Neural cell (in vitro differentiated cells): Measurements from ENCODE around the gene RAB3A. TPM values are rescaled to one million over a fixed set of nuclear protein-coding genes. Genes with fewer than 3 reads are reported as not detected.

Source experiments
- H2AFZ ChIP-seq: fragments of 200-600, 300-800 bp; sonication (generic), shearing (Covaris generic); 2 replicates; pipeline ENCODE4 v1.6.0; 2014; ENCODE audit warnings: low read depth, mild to moderate bottlenecking, antibody characterized with exemption, low read length, moderate library complexity
- H3F3A ChIP-seq: fragments of 200-600 bp; shearing (Covaris generic); 2 replicates; pipeline ENCODE4 v1.6.1; 2016; ENCODE audit warnings: mild to moderate bottlenecking, moderate library complexity, mixed read lengths, antibody characterized with exemption, low read length; ENCODE audit not compliant: insufficient read depth, poor library complexity, severe bottlenecking
- H3K27ac ChIP-seq: fragments of 200-600, 300-800 bp; sonication (generic), shearing (Covaris generic); 2 replicates; pipeline ENCODE4 v1.5.1; 2014; ENCODE audit warnings: mild to moderate bottlenecking, low read length, moderate library complexity
- H3K27me3 ChIP-seq: fragments of 300-800, 200-600 bp; sonication (generic), shearing (Covaris generic); 2 replicates; pipeline ENCODE4 v1.6.0; 2014; ENCODE audit warnings: mild to moderate bottlenecking, low read depth, low read length, moderate library complexity; ENCODE audit not compliant: insufficient read depth
- H3K36me3 ChIP-seq: fragments of 300-800, 200-600 bp; sonication (generic), shearing (Covaris generic); 2 replicates; pipeline ENCODE4 v1.5.1; 2014; ENCODE audit warnings: mild to moderate bottlenecking, antibody characterized with exemption, low read length, moderate library complexity; ENCODE audit not compliant: insufficient read depth
- H3K4me2 ChIP-seq: fragments of 300-800, 200-600 bp; sonication (generic), shearing (Covaris generic); 2 replicates; pipeline ENCODE4 v1.6.0; 2014; ENCODE audit warnings: mild to moderate bottlenecking, low read length
- H3K4me3 ChIP-seq: fragments of 300-800, 200-600 bp; sonication (generic), shearing (Covaris generic); 2 replicates; pipeline ENCODE4 v1.5.1; 2014; ENCODE audit warnings: mild to moderate bottlenecking, low read length, moderate library complexity
- H3K79me2 ChIP-seq: fragments of 200-600 bp; shearing (Covaris generic); replicated peaks from 2 replicates; pipeline ENCODE4 v1.6.0; 2014; ENCODE audit warnings: mild to moderate bottlenecking, low read length, moderate library complexity; ENCODE audit not compliant: insufficient read depth
- H3K9ac ChIP-seq: fragments of 300-800, 200-600 bp; sonication (generic), shearing (Covaris generic); 2 replicates; pipeline ENCODE4 v1.6.1; 2016; ENCODE audit warnings: mild to moderate bottlenecking, low read length, mixed read lengths
- H3K9me2 ChIP-seq: fragments of 200-600 bp; shearing (Covaris generic); 2 replicates; pipeline ENCODE4 v1.6.1; 2016; ENCODE audit warnings: mild to moderate bottlenecking, low read length, mixed read lengths; ENCODE audit not compliant: insufficient read depth
- H3K9me3 ChIP-seq: fragments of 200-600, 300-800 bp; sonication (generic), shearing (Covaris generic); 2 replicates; pipeline ENCODE4 v1.6.1; 2016; ENCODE audit warnings: mild to moderate bottlenecking, mixed run types, low read length, moderate library complexity, mixed read lengths
- H4K20me1 ChIP-seq: fragments of 200-600 bp; shearing (Covaris generic); 2 replicates; pipeline ENCODE4 v1.6.1; 2016; ENCODE audit warnings: mild to moderate bottlenecking, mixed run types; ENCODE audit not compliant: insufficient read depth
- EP300 ChIP-seq: fragments of 450-650 bp; conservative IDR thresholded peaks from 2 replicates; pipeline ENCODE4 v1.6.1; 2014; ENCODE audit warnings: antibody characterized with exemption, mild to moderate bottlenecking, moderate library complexity; ENCODE audit not compliant: poor library complexity, severe bottlenecking
- EZH2 ChIP-seq: fragments of 200-600, 300-800 bp; shearing (Covaris generic), sonication (generic); IDR thresholded peaks from 2 replicates; pipeline ENCODE4 v1.6.1; 2014; ENCODE audit warnings: antibody characterized with exemption, low read length, borderline replicate concordance, mild to moderate bottlenecking; ENCODE audit not compliant: insufficient read depth, poor library complexity, severe bottlenecking
- MXI1 ChIP-seq: fragments of 450-650 bp; conservative IDR thresholded peaks from 2 replicates; pipeline ENCODE4 v1.6.1; 2014; ENCODE audit warnings: antibody characterized with exemption, mild to moderate bottlenecking; ENCODE audit not compliant: poor library complexity, severe bottlenecking
- POLR2AphosphoS5 ChIP-seq: IDR thresholded peaks from 2 replicates; pipeline ENCODE4 v1.6.1; 2012
- RAD21 ChIP-seq: fragments of 450-650 bp; conservative IDR thresholded peaks from 2 replicates; pipeline ENCODE4 v1.6.1; 2014; ENCODE audit warnings: antibody characterized with exemption, mild to moderate bottlenecking, moderate library complexity
- SMC3 ChIP-seq: fragments of 450-650 bp; conservative IDR thresholded peaks from 2 replicates; pipeline ENCODE4 v1.6.1; 2014; ENCODE audit warnings: antibody characterized with exemption, mild to moderate bottlenecking, moderate library complexity; ENCODE audit not compliant: poor library complexity
- TAF1 ChIP-seq: IDR thresholded peaks from 2 replicates; pipeline ENCODE4 v1.6.1; 2012; ENCODE audit warnings: low read depth
- polyA plus RNA-seq: library from polyadenylated mRNA; depleted of rRNA; stranded (reverse); fragments of >200 nt; gene quantifications from 2 replicates; pipeline ENCODE4 v1.2.3, GENCODE V29; 2014
- TF ChIP-seq, protein P1 (sequence below): fragments of 450-650 bp; IDR thresholded peaks from 2 replicates; pipeline ENCODE4 v1.5.1; 2014; ENCODE audit warnings: antibody characterized with exemption, mild to moderate bottlenecking, moderate library complexity; ENCODE audit not compliant: poor library complexity, severe bottlenecking
- TF ChIP-seq, protein P2 (sequence below): IDR thresholded peaks from 2 replicates; pipeline ENCODE4 v1.6.1; 2012; ENCODE audit warnings: borderline replicate concordance

Gene RAB3A
- polyA plus RNA-seq, 1 donor from 2014 or later: 32.3 TPM

DNA sequence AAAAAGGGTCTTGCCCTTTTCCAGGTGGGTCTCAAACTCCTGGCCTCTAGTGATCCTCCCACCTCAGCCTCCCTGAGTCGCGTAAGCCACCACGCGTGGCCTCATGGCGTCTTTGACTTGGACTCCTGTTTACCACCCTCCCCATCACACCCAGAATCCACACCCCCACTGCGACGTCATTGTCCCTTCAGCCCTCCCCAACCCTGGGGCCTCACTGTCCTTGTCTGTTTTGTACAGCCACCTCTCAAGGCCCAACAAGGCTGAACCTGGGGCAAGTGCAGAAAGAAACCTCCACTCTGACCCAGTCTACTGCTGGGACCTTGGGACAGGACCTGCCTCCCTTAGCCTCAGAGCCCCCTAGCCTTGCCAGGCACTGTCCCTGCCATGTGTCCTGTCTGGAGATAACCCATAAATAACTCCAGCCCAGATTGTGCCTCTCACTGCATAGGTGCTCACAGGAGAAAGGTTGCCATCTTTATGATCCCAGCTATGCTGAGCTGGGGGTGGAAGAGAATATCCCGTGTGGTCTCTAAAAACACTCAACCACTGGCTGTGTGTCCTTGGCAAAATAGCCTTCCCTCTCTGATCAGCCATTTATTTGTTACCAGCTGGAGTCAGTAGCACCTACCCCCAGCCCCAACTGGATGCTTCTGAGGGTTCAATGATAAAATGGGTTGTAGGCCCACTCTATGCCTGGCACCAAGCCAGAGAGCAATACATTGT lies 32.1 kb downstream of the RAB3A start:
- H3F3A ChIP-seq: no peaks in the 10 kb centered on the region
- H2AFZ ChIP-seq: no peak overlapping the region
- H3K36me3 ChIP-seq: no peaks in the 10 kb centered on the region
- H3K9ac ChIP-seq: no peak overlapping the region
- TF ChIP-seq SMC3 (no peak), RAD21 (no peak), MXI1 (no peak), POLR2AphosphoS5 (no peak)
- TF ChIP-seq, protein P1, sequence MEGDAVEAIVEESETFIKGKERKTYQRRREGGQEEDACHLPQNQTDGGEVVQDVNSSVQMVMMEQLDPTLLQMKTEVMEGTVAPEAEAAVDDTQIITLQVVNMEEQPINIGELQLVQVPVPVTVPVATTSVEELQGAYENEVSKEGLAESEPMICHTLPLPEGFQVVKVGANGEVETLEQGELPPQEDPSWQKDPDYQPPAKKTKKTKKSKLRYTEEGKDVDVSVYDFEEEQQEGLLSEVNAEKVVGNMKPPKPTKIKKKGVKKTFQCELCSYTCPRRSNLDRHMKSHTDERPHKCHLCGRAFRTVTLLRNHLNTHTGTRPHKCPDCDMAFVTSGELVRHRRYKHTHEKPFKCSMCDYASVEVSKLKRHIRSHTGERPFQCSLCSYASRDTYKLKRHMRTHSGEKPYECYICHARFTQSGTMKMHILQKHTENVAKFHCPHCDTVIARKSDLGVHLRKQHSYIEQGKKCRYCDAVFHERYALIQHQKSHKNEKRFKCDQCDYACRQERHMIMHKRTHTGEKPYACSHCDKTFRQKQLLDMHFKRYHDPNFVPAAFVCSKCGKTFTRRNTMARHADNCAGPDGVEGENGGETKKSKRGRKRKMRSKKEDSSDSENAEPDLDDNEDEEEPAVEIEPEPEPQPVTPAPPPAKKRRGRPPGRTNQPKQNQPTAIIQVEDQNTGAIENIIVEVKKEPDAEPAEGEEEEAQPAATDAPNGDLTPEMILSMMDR: no peak
- no peak overlapping the region for H3K4me2 ChIP-seq
- peaks cover 24% of the 10 kb centered on the region for H3K27me3 ChIP-seq
- H3K4me3 ChIP-seq: no peak overlapping the region
- no peaks in the 10 kb centered on the region for H3K9me3 ChIP-seq
- H4K20me1 ChIP-seq: no peaks in the 10 kb centered on the region
- no peaks in the 10 kb centered on the region for H3K79me2 ChIP-seq
- H3K9me2 ChIP-seq: no peaks in the 10 kb centered on the region
- no peak overlapping the region for H3K27ac ChIP-seq

DNA sequence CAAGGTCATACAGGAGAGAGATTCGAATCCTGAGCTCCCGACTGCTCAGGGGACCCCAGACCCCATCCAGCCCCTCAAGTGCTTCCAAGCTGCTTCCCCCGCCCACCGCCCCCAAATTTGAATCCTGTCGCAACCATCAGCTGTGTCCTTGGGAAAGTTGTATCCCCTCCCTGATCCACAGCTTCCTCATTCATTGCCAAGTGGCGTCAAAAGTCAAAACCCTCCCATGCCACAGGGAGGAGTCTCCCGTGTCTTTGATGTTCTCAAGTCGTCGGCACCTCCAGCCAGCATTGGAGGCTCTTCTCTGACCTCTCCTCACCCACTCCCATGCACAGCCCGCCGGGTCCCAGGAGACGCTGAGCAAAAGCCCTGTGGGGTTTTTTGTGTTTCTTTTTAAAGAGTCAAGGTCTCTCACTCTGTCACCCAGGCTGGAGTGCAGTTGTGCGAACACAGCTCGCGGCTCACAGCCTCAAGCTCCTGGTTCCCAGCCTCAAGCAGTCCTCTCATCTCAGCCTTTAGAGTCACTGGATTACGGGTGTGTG lies 33.1 kb downstream of the RAB3A start:
- Histone ChIP-seq H2AFZ (no peak overlapping the region), H3K9me2 (no peaks in the 10 kb centered on the region), H3K9me3 (no peaks in the 10 kb centered on the region), H3K36me3 (no peaks in the 10 kb centered on the region), H4K20me1 (no peaks in the 10 kb centered on the region), H3K79me2 (no peaks in the 10 kb centered on the region), H3K4me2 (no peak overlapping the region), H3K27ac (no peak overlapping the region), H3K9ac (no peak overlapping the region), H3K27me3 (peaks cover 24% of the 10 kb centered on the region), H3F3A (no peaks in the 10 kb centered on the region), H3K4me3 (no peak overlapping the region)
- TF ChIP-seq EP300 (no peak), RAD21 (no peak), TAF1 (no peak), EZH2 (no peak), SMC3 (no peak), MXI1 (no peak), POLR2AphosphoS5 (no peak)
- TF ChIP-seq, protein P2, sequence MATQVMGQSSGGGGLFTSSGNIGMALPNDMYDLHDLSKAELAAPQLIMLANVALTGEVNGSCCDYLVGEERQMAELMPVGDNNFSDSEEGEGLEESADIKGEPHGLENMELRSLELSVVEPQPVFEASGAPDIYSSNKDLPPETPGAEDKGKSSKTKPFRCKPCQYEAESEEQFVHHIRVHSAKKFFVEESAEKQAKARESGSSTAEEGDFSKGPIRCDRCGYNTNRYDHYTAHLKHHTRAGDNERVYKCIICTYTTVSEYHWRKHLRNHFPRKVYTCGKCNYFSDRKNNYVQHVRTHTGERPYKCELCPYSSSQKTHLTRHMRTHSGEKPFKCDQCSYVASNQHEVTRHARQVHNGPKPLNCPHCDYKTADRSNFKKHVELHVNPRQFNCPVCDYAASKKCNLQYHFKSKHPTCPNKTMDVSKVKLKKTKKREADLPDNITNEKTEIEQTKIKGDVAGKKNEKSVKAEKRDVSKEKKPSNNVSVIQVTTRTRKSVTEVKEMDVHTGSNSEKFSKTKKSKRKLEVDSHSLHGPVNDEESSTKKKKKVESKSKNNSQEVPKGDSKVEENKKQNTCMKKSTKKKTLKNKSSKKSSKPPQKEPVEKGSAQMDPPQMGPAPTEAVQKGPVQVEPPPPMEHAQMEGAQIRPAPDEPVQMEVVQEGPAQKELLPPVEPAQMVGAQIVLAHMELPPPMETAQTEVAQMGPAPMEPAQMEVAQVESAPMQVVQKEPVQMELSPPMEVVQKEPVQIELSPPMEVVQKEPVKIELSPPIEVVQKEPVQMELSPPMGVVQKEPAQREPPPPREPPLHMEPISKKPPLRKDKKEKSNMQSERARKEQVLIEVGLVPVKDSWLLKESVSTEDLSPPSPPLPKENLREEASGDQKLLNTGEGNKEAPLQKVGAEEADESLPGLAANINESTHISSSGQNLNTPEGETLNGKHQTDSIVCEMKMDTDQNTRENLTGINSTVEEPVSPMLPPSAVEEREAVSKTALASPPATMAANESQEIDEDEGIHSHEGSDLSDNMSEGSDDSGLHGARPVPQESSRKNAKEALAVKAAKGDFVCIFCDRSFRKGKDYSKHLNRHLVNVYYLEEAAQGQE: no peak
- TF ChIP-seq, protein P1: no peak
